ENCODE measurements around the gene MAPKBP1. TPM values are rescaled to one million over a fixed set of nuclear protein-coding genes. Genes with fewer than 3 reads are reported as not detected.

The MAPKBP1 gene
- total RNA-seq, 1 experiment from 2014 or later, result 13.7 TPM

DNA sequence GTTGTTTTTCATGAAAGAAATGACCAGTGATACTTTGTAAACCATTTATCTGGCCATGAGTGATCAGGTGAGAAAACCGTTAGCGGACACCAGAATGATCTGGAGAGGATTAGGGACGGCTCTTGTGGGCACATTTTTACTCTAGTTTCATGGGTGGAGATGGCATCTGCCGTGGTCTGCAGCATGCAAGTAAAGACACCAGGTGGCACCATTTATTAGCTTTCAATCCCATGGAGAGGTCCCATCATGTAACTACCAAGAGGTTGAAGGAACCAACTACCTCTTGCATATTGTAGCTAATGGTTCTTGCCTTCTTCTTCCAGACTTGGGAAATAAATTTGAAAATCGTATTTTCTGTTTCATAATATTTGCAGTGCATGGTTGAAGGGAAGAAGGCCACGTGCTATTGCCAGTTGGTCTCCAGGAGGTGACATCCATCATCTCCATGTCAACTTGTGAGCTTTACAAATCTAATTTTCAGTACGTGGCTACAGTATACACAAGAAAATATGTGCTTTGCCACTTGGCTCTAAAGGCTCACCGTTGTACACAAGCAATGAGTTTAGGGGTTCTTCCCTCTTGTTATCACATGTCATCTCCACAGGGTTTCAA is 1.5 kb upstream of the MAPKBP1 start:
- H3K27ac ChIP-seq (ENCODE audit: insufficient read length, low read depth, low read length), result peak overlapping the region; percentile 96
- H3K14ac ChIP-seq (ENCODE audit: insufficient read depth, low read length), result no peak overlapping the region
- no peak overlapping the region for H3K18ac ChIP-seq (ENCODE audit: insufficient read length, low read depth, low read length)
- no peaks in the 10 kb centered on the region for H4K20me1 ChIP-seq (ENCODE audit: control insufficient read depth, insufficient read depth, insufficient read length)
- WGBS (ENCODE audit: extremely low coverage, insufficient read length, low lambda C conversion rate), result no CpG with 5 or more reads among the region's 8 CpGs
- no peak overlapping the region for H3K4ac ChIP-seq (ENCODE audit: low read depth, low read length)
- no peak overlapping the region for H2BK120ac ChIP-seq (ENCODE audit: low read depth, low read length, poor library complexity, severe bottlenecking)
- peak overlapping the region; percentile 67 for H3K9ac ChIP-seq (ENCODE audit: extremely low read depth, insufficient read length, low read length)
- no peak overlapping the region for H4K5ac ChIP-seq (ENCODE audit: insufficient read length, low read depth, low read length)
- H3K27me3 ChIP-seq (ENCODE audit: insufficient read depth, low read length), result no peaks in the 10 kb centered on the region
- Mint-ChIP-seq H3K27ac (peak overlapping the region in 1 of 3 experiments; percentile 99; a peak in 2 of 7 replicates), H3K9me3 (no peaks in the 10 kb centered on the region), H3K4me3 (peak overlapping the region; percentile 79 to 92), H3K4me1 (peaks cover 31 to 36% of the 10 kb centered on the region in 2 experiments), H3K27me3 (ENCODE audit: low read depth) (no peaks in the 10 kb centered on the region; the same call in 1 of the 2 replicates), H3K36me3 (ENCODE audit: insufficient read depth in 1 of 3, low read depth in 3 of 3) (no peaks in the 10 kb centered on the region; a peak in 2 of 7 replicates)
- H2AFZ ChIP-seq (ENCODE audit: low read length), result no peak overlapping the region
- H2BK5ac ChIP-seq (ENCODE audit: insufficient read length, low read length), result no peak overlapping the region
- H2BK20ac ChIP-seq (ENCODE audit: low read depth, low read length, poor library complexity, severe bottlenecking), result no peak overlapping the region
- H3K56ac ChIP-seq (ENCODE audit: insufficient read length, low read depth, low read length), result no peak overlapping the region
- no peak overlapping the region for H3K23ac ChIP-seq (ENCODE audit: insufficient read length, low read depth, low read length)
- no peak overlapping the region for H3T11ph ChIP-seq (ENCODE audit: low read length)
- no peaks in the 10 kb centered on the region for H3K79me1 ChIP-seq (ENCODE audit: insufficient read depth, low read depth, low read length, poor library complexity, severe bottlenecking)
- no peak overlapping the region for H2BK15ac ChIP-seq (ENCODE audit: low read depth, low read length)
- peak; percentile 75 for TF ChIP-seq CTCF (conservative IDR thresholded peaks at IDR 0.05)
- no peak overlapping the region for H2AK5ac ChIP-seq (ENCODE audit: insufficient read length, low read length)
- H2BK12ac ChIP-seq (ENCODE audit: insufficient read length, low read depth, low read length), result no peak overlapping the region
- no peak overlapping the region for H4K91ac ChIP-seq (ENCODE audit: insufficient read length, low read depth, low read length)
- H3K4me2 ChIP-seq (ENCODE audit: insufficient read depth, insufficient read length, low read length), result peak overlapping the region; percentile 97
- no peaks in the 10 kb centered on the region for H3K9me3 ChIP-seq (ENCODE audit: control insufficient read depth, low read depth, low read length)
- peaks cover 17% of the 10 kb centered on the region for H3K23me2 ChIP-seq (ENCODE audit: insufficient read length, low read depth, low read length, poor library complexity, severe bottlenecking)
- no peaks in the 10 kb centered on the region for H3K79me2 ChIP-seq (ENCODE audit: insufficient read depth, low read length)
- H3K4me1 ChIP-seq (ENCODE audit: insufficient read depth, low read length), result peaks cover 10% of the 10 kb centered on the region
- H4K8ac ChIP-seq (replicated peaks; ENCODE audit: insufficient read length, low read depth, low read length), result no peak overlapping the region
- DNase-seq, result peak; percentile 61
